IPS-18c (cell line): Measurements from ENCODE around the gene WRNIP1.

Experiments
- H3K4me3 ChIP-seq: 2 replicates; pipeline ENCODE4 v1.7.0; 2013; ENCODE audit warnings: low read depth, mild to moderate bottlenecking, low read length, moderate library complexity; ENCODE audit not compliant: insufficient read depth
- H3K9me3 ChIP-seq: one replicate; pipeline ENCODE4 v1.6.1; 2013; ENCODE audit warnings: mild to moderate bottlenecking, low read length, moderate library complexity; ENCODE audit not compliant: control insufficient read depth, insufficient read depth

Gene WRNIP1

GRCh38 chr6:2807342-2808090, 42.3 kb downstream of the WRNIP1 start:
- H3K4me3 ChIP-seq = no peak overlapping the region
- H3K9me3 ChIP-seq = no peaks in the 10 kb centered on the region

DNA sequence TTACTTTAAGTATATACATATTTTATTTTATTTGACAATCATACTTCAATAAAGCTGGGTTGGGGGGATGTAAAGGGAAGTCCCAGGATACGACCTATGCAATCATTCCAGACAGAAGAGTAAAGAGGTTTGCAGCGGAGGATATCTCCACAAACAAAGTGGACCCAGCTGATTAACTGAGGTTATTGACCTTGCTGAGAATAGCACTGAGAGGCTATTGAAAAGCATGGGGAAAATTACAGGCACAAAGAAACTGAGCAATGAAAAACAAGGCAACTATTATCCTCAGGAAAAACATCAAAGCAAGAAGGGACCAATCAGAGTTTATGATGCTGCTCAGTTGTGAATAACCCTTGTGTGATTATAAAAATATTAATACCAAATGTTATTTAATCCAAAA, 43.8 kb downstream of the WRNIP1 start:
- Histone ChIP-seq H3K9me3 (no peaks in the 10 kb centered on the region), H3K4me3 (no peak overlapping the region)

DNA sequence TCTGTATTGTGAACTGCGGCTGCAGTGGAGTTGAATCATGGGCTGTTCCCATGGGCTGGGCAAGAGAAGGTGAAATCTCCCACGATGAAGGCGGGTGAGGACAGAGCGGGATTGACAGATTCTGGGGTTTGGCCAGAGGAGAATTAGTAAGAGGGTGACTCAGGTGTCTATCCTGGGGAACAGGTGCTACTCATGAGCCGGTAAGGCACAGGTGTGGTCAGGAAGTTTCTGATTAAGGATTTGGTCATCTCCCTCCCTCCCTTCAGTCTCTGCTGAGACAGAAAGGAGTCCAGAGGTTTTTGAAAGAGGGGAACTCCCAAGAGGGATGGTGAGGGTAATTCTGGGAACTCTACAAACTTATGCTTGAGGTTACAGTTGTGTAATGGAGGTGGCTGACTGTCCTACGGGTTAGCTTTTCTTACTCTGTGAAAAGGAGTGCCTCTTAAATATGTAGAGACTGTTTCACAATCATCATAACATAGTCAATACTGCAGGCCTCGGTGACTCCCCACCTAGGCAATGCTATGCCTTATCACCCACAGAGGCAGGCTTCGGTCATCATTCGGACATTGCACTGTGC, 45.0 kb downstream of the WRNIP1 start:
- Histone ChIP-seq H3K4me3 (no peak overlapping the region), H3K9me3 (no peaks in the 10 kb centered on the region)

GRCh38 chr6:2812695-2813094, 47.5 kb downstream of the WRNIP1 start:
- no peaks in the 10 kb centered on the region for H3K9me3 ChIP-seq
- H3K4me3 ChIP-seq = no peak overlapping the region

DNA sequence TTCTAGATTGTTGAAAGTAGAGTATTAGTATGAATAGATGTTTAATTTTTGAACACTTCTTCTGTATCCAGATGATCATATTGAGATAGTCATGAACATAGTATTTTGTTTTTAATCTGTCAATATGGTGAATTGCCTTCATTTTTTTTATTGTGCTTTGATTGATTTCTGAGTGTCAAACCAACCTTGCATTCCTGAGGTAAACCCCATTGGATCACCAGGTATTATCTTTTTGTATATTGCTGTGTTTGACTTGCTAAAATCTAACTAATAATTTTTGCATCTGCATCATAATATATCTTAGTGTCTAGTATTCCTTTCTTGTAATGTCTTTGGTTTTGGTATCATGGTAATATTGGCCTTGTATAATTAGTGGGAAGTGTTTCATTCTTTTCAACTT, 51.0 kb downstream of the WRNIP1 start:
- H3K9me3 ChIP-seq = no peaks in the 10 kb centered on the region
- H3K4me3 ChIP-seq = no peak overlapping the region

DNA sequence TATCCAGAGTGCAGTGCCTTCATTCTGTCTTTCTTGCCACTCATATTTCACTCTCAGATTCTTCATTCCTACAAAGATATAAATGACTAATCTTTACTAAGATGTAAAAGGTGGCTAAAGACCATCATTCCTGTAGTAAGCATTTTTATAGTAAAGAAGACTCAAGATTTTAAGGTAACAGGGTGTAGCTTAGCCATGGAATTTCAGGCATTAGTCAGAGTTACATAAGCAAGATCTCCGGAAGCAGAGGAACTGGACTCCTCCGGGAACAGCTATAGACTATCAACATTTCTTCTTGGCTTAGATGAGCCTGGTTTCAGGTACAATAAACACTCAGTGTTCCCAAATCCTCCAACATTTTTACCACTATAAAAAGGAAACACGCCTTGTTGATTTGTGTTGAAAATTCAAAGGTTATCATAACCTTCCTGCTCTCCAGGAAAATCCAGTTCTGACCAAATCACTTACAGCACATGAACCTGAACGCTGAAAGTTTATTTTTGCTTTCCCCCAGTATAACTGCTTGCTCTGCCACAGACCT, 52.8 kb downstream of the WRNIP1 start:
- Histone ChIP-seq H3K4me3 (no peak overlapping the region), H3K9me3 (no peaks in the 10 kb centered on the region)

DNA sequence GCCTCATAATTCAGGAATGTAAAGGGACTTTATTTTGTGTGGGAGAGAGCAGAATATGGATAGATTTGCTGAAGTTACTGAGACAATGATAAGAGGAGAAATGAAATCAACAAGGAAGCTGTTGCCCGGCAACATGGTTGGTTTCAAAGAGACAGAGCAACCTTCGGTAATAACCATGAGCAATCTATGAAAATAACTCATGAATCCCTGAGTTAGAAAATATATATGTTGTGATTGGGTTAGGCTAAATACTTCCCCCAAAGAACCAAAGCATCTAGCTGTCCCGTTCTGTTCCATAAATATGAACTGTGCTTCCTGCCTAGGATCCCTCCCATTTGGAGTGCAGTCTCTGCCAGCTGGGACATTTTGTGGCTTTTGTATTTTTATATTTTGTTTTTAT, 53.4 kb downstream of the WRNIP1 start:
- no peaks in the 10 kb centered on the region for H3K9me3 ChIP-seq
- no peak overlapping the region for H3K4me3 ChIP-seq

GRCh38 chr6:2819115-2819514, 53.9 kb downstream of the WRNIP1 start:
- H3K9me3 ChIP-seq = no peaks in the 10 kb centered on the region
- H3K4me3 ChIP-seq = no peak overlapping the region

DNA sequence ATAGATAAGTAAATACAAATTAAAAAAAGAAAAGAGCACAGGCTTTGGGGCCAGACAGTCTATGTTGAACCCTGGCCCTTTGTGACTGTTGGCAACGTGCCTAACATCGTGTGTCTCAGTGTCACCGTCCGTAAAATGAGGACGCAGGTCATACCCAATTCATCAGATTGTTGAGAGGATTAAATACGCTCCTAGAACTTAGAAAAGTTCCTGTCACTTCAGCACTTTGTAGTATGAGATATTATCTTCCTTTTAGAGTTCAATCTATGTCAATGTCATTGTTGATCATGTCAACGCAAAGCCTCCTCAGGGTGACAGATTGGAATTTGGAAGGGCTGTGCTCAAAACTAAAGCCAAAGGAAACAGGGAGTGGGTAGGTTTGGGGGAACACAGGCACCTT, 54.8 kb downstream of the WRNIP1 start:
- H3K4me3 ChIP-seq = no peak overlapping the region
- no peaks in the 10 kb centered on the region for H3K9me3 ChIP-seq

DNA sequence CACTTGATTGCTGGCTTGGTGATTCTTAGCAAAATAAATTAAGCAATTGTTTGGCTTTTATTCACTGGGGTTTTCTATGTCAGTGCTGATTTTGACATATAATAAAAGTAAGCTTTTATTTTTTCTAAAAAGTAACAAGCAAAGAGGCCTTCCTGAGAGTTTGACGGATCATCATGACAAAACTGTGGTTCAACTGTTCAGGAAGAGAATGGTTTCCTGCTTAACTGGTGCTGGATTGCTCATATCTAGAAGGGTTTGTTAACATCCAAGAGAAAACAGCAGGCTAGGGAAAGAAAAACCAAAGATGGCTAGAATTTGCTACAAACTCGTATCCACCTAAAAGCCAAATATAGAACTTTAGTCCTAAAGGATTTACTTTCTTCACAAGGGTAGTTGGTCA, 55.2 kb downstream of the WRNIP1 start:
- no peaks in the 10 kb centered on the region for H3K9me3 ChIP-seq
- no peak overlapping the region for H3K4me3 ChIP-seq

GRCh38 chr6:2821554-2821953, 56.4 kb downstream of the WRNIP1 start:
- H3K4me3 ChIP-seq = no peak overlapping the region
- no peaks in the 10 kb centered on the region for H3K9me3 ChIP-seq

GRCh38 chr6:2823104-2823850, 58.1 kb downstream of the WRNIP1 start:
- H3K9me3 ChIP-seq = no peaks in the 10 kb centered on the region
- H3K4me3 ChIP-seq = no peak overlapping the region

DNA sequence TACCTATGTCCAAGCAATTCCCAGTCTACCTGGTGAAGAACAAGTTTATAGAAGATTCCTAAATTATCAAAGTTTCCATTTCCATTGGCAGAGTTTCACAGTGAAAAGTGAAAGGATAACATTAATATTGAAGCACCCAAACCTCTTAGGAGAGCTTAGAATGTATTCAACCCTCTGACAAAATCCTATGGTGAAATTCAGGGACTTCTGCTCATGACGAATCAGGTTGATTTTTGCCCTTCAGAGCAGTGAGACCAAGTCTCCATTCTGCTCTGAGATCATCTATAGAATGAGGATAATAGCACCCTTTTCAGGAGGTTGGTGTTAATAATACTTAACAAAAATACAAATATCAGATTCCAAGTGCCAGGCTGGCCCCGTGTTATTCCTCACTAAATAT, 60.9 kb downstream of the WRNIP1 start:
- Histone ChIP-seq H3K9me3 (no peaks in the 10 kb centered on the region), H3K4me3 (no peak overlapping the region)

GRCh38 chr6:2827142-2827541, 61.9 kb downstream of the WRNIP1 start:
- Histone ChIP-seq H3K9me3 (no peaks in the 10 kb centered on the region), H3K4me3 (no peak overlapping the region)

DNA sequence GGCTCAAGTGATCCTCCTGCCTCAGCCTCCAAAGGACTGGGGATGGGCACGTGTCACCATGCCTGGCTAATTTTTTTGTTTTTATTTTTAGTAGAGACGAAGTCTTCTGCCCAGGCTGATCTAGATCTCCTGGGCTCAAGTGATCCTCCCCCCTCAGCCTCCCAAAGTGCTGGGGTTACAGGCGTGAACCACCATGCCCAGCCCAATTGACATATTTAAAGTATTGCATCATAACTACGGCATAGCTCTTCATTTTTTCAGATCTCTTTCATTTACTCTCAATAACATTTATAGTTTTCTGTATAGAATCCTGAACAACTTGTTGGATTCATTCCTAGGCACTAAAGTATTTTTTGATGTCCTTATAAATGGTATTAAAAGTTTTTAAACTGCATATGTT, 63.4 kb downstream of the WRNIP1 start:
- Histone ChIP-seq H3K4me3 (no peak overlapping the region), H3K9me3 (no peaks in the 10 kb centered on the region)

DNA sequence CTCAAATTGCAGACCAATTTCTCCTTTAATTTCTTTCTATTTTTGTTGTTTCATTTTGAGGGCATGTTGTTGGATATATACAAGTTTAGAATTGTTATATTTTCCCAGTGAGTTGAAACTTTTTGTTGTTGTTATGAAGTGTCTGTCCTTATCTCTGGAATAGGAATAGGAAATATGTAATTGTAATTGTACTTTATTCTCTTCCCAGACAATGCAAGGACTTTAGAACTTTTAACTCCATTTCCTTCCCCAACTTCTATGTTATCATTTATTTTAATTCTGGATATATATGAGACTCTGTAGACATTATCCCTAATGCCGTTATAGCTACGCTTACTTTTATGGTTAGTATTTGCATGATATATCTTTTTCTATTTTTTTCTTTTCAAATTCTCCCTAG, 64.1 kb downstream of the WRNIP1 start:
- no peak overlapping the region for H3K4me3 ChIP-seq
- H3K9me3 ChIP-seq = no peaks in the 10 kb centered on the region

DNA sequence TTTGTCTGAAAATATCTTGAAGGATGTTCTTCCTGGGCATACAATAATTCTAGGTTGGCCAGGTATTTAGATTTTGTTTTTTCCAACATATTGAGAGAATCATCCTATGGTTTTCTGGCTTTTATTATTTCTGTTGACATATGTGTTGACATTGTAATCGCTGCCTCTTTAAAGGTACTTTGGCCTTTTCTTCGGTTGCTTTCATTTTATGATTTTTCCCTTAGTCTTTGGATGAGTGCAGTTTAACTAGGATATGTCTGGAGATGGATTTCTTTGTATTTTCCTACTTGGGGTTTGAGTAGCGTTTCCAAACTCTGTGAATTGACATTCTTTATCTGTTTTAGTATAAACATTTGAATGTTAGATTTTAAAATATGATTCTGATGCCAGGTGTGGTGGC, 65.0 kb downstream of the WRNIP1 start:
- no peak overlapping the region for H3K4me3 ChIP-seq
- no peaks in the 10 kb centered on the region for H3K9me3 ChIP-seq

DNA sequence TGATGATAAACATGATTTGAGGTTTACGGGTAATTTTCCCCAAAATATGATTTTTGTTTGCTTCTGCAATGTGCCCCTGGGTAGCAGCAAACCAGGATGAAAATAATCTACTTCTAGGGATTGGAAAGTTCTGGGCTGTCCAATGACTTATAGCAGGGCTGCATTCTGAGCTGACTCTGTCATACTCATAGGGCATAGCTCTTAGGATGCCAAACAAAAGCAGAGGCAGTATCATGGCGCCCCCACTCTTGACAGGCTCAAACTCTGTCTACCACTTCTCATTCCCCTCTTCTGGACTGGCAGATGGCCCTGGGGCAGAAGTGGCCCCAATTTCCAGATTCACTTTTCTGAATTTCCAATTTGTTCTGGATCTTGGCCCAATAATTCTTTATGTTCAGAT, 66.2 kb downstream of the WRNIP1 start:
- no peak overlapping the region for H3K4me3 ChIP-seq
- no peaks in the 10 kb centered on the region for H3K9me3 ChIP-seq
